ENCODE measurements around the gene ZNF445. TPM values are rescaled to one million over a fixed set of nuclear protein-coding genes. Genes with fewer than 3 reads are reported as not detected.
"Not testable (repeated sequence)": the region's sequence is repeated elsewhere in the genome, so short reads cannot be mapped to it uniquely, and the experiment has no call there.

Gene ZNF445
- 10 to 100 TPM; 19.5 to 33.5 (median 26.5) TPM for polyA plus RNA-seq (ENCODE audit: insufficient read depth in 1 of 5, insufficient read length in 5 of 5, low replicate concordance in 1 of 5)
- long read RNA-seq, donor 1, result 0 reads
- long read RNA-seq, donor 2, full-length matches to known transcripts, result 1 of 1 reads
- long read RNA-seq, donor 2, partial matches to known transcripts, result 0 of 1 reads
- long read RNA-seq, donor 2, other reads (novel, unspliced or antisense), result 0 of 1 reads
- long read RNA-seq, donor 3, full-length matches to known transcripts, result 3 of 3 reads
- long read RNA-seq, donor 3, partial matches to known transcripts, result 0 of 3 reads
- long read RNA-seq, donor 3, other reads (novel, unspliced or antisense), result 0 of 3 reads
- long read RNA-seq, donor 4, full-length matches to known transcripts, result 1 of 1 reads
- long read RNA-seq, donor 4, partial matches to known transcripts, result 0 of 1 reads
- long read RNA-seq, donor 4, other reads (novel, unspliced or antisense), result 0 of 1 reads
- long read RNA-seq, donor 5, full-length matches to known transcripts, result 4 of 4 reads
- long read RNA-seq, donor 5, partial matches to known transcripts, result 0 of 4 reads
- long read RNA-seq, donor 5, other reads (novel, unspliced or antisense), result 0 of 4 reads
- long read RNA-seq, donor 6, full-length matches to known transcripts, result 3 of 15 reads
- long read RNA-seq, donor 6, partial matches to known transcripts, result 12 of 15 reads
- long read RNA-seq, donor 6, other reads (novel, unspliced or antisense), result 0 of 15 reads
- long read RNA-seq, donor 7, full-length matches to known transcripts, result 3 of 3 reads
- long read RNA-seq, donor 7, partial matches to known transcripts, result 0 of 3 reads
- long read RNA-seq, donor 7, other reads (novel, unspliced or antisense), result 0 of 3 reads
- long read RNA-seq, donor 8, full-length matches to known transcripts, result 1 of 1 reads
- long read RNA-seq, donor 8, partial matches to known transcripts, result 0 of 1 reads
- long read RNA-seq, donor 8, other reads (novel, unspliced or antisense), result 0 of 1 reads

DNA sequence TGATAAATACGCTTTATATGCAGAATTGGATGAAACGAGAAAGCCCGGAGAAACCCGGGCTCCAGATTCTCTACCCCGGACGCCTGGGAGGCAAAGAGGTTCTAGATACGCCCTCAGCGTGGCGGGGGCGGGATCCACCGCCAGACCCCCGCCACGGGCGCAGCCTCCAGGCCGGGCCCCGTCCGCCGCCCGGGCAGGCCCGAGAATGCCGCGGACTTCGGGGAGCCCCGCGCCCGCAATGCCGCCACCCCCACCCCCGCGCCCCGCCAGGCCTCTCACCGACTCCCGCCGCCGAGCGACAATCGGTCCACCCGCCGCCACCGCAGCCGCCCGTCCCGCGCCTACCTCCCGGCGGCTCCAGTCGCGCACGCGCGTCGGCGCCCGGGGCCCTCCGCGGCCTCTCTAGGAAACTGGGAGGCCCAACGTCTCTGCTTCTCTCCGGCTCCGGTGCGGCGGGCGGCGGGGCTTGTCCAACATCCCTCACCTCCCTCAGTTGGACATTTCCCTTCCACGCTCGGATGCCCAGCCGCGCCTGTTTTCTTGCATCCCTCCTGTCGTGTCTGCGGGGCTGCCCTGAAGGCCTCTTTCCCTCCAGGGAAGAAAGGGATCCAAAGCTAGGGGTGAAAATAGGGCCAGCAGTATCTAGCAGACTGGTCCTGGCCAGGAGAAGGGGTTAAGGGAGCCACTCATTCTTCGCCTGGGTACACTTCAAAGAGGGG lies at the start of gene ZNF445:
TSS of gene ZNF445 (minus strand) at position 359 of the 719 bp plus-strand sequence. CDS start 22,121 bp downstream, outside the sequence.
- peak; percentile 68 to 72 for DNase-seq

DNA sequence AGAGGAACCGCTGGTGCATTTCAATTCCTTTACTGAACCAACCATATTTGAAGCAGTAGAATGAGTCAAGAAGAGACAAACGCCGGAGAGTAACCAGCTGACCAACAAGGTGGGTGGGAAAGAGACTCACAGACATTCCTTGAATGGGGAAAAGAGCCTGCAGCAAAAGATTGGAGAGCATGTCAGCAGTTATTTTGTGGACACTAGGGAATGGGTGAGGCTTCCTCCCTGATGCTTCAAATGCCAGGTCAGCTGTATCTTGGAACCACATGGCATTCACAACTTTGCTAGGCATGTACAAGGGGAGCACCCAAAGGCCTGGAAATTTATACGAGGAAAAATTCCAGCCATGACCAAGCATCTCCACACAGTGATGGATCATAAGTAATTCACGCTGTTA lies 47.6 kb upstream of the ZNF445 start:
- DNase-seq, result no peak

DNA sequence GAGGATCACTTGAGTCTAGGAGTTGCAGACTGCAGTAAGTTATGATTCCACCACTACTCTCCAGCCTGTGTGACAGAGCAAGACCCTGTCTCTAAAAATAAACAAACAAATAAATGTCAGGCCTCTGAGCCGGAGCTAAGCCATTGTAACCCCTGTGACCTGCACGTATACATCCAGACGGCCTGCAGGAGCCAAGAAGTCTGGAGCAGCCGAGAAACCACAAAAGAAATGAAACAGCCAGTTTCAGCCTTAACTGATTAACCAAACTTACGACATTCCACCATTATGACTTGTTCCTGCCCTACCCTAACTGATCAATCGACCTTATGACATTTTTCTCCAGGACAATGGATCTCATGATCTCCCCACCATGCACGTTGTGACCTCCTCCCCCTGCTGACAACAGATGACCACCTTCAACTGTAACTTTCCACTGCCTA lies 45.0 kb upstream of the ZNF445 start:
- DNase-seq, result no peak

DNA sequence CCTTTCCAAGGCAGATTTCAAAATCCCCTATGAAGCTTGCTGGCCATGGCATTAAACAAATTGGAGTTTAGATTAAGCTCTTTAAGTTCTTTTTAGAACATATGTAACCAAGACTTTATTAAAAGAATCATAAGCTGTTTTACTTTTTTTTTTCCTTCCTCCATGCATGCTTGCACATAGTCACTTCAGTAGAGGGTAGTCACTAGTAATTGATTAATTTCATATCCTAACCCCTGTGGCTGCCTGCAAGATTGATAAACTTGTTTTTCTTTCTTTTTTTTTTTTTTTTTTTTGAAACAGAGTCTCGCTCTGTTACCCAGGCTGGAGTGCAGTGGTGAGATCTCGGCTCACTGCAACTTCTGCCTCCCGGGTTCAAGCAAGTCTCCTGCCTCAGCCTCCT lies 44.3 kb upstream of the ZNF445 start:
- DNase-seq, result no peak

DNA sequence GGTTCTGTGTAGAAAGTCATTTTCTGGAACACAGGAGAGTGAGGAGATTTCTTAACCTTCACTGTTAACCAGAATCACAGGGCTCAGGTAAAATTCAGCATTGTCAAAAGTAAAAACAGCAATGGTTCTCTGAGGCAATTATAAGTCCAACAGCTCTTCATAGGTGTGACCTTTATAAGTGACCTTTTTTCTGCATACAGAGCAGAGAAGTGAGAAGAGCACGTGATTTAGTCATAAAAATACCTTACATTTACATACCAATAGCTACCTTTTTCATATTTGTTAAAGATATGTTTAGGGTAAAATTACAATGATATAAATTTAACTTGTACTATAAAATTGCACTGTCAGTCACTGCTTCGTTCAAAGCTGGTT lies 41.3 kb upstream of the ZNF445 start:
- no peak for DNase-seq

DNA sequence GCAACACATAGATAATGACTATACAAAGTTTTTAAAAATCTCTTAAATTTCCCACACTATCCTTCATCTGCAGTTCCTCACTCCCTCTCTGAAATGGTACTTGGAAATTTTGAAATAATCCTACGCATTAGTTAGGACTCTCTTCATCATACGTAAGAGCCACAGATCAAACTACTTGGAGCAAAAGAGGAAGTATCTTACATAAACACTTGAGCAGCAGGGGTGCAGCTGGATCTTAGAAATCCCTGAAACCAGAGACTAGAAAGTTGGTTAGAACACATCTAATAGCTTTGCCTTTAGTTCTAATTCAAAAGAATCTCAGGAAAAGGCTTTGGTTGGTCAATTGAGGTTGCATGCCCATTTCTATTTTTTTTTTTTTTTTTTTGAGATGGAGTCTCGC lies 38.8 kb upstream of the ZNF445 start:
- no peak for DNase-seq

DNA sequence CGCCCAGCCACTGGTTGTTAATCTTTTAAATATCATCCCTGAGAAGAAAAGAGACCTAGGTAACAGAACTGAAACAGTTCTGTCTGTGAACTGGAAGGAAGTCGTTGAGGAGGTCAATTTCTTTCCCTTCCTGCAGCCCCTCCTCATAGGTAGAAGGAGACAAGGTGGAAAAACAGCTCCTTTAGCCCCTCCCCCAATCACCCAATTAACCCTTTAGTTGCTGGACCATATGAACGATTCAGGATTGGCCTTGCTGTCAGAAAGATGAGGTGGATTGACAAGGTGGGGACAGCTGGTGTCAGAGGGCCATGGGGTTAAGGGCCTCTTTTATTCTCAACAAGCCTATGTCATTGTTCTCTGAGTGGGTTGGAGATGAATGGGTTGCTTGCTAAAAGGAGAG lies 36.0 kb upstream of the ZNF445 start:
- no peak for DNase-seq

DNA sequence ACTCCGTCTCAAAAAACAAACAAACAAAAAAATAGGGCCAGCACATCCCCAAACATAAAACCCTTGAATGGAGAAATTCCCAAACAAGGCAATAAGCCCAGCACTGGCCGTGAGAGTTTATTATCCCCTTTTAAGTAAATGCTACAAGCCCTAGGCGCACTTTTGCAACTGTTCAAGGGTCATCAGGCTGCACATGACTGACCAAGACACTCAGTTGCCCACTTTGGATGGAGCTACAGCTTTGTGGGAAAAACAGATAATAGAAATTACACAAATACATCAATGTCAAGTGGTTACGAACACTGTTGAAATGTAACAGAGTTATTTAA lies 33.7 kb upstream of the ZNF445 start:
- no peak for DNase-seq

DNA sequence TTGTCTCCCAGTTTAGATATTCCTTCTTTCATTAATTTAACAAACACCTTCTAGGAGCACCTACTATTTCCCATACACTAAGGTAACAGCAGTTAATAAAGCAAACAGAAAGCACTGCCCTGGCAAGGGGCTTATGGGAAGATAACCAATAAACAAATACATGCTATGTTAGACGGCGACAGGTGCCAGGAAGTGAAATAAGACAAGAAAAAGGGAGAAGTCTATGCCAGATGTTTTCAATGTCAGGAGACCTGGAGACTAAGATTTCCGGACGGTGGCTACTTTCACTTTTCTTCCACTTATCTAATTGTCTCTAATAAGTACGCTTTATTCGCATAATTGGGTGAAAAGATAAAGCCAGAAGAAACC lies 32.5 kb upstream of the ZNF445 start:
- DNase-seq, result peak in 1 of 2 donors; percentile 9

DNA sequence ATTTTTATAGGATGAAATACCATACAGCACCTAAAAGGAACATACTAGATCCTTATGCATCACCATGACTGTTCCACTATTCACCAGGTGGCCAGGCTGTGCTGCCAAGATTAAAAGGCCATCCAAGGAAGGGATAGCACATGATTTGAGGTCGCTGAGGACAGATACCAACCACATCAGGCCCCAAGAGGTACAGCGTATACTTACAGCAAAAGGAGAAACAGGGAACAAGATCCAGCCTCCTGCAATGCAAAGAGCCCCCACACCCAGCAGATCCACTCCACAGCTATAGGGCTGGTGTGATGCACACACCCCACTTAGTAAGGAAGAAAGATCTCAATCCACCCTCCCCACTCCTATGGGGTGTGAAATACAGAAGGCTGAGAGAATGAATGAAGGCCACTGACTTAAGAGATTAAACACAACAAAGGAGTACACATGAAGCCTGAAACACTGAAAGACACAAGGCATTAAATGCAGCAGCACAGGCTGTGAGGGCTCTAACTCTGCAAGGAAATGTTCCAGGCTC lies 32.0 kb upstream of the ZNF445 start:
- no peak for DNase-seq

DNA sequence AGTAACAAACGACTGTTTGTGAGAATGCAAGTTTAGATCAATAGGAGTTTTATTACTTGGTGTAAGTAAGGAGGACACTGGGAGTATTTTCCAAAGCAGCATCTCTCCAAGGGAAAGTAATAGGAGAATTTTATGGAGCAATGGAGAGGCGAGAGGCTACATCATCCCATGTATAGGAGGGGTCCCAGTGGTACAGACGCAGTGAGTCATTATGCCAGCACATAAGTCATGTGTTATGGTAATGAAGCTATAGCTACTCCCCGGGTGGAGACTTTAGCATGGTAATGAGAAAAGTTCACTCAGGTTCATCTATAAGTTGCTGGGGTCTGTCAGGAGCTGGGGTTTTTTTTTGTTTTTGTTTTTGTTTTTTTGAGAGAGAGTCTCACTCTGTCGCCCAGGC lies 29.5 kb upstream of the ZNF445 start:
- no peak for DNase-seq

DNA sequence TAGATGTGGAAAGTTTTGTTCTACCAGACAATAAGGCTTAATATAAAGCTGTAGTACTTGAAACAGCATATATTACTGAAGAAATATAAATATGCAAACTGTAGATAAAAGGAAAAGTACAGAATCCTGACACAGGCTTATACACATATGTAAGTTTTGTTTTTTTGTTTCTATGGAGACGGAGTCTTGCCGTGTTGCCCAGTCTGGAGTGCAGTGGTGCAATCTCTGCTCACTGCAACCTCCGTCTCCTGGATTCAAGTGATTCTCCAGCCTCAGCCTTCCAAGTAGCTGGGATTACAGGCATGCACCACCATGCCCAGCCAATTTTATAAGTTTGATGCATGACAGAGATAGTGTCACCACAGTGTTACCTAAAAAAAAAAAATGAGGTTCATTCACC lies 29.1 kb upstream of the ZNF445 start:
- DNase-seq, result no peak

DNA sequence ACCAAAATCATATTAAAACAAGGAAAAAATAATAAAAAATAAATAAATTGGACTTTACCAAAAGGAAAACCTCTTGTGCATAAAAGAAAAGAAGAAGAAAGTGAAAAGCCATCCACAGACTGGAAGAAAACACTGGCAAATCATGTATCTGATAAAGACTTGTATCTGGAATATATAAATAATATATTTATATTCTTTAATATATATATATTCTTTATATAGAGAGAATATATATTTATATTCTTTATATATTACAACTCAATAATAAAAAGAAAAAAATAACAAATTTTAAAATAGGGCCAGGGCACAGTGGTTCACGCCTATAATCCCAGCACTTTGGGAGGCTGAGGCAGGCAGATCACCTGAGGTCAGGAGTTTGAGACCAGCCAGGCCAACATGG lies 27.1 kb upstream of the ZNF445 start:
- DNase-seq, result no peak

DNA sequence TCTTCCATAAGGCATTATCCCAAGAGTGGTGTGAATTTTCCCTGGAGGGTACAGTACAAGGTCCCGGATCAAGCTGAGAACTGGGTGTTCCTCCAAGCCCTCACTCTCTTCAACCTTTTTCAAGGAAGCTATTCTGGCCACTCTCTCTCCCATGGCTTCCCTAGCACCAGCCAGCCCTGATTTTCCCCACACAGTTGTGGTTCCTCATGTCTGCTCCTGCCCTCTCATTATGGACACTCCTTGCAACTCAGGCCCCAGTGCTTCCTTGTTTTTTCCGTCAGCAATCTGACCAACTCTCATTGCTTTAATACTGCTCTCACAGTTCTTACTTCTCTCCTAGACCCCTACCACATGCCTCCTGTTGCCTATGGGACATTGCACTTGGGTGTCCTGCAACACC lies 25.7 kb upstream of the ZNF445 start:
- DNase-seq, result not testable (repeated sequence)

DNA sequence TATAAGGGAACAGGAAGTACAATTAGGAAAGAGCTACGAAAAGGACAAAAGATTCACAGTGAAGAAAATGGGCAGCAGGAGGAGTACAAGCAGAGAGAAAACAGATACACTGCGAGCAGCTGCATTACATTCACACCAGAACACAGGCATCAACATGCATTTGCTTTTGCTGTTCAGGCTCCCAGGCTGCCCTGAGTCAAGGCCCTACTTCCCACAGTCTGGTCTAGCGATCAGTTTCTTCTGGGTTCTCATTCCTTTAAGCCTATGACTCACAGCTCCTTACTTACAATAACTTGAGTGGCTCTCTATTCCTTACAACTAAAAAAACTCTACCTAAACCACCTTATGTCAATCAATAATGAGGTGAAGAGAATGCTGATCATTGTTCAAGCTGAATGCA lies 24.5 kb upstream of the ZNF445 start:
- no peak for DNase-seq

DNA sequence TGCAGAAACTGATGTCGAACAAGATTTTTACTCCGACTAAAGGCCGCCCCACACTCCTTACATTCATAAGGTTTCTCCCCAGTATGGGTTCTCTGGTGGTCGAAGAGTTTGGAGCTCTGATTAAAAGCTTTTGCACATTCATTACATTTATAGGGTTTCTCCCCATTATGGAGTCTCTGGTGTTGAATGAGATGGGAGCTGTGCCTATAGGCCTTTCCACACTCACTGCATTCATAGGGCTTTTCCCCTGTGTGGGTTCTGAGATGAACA lies 22.4 kb upstream of the ZNF445 start:
- not testable (repeated sequence) for DNase-seq

DNA sequence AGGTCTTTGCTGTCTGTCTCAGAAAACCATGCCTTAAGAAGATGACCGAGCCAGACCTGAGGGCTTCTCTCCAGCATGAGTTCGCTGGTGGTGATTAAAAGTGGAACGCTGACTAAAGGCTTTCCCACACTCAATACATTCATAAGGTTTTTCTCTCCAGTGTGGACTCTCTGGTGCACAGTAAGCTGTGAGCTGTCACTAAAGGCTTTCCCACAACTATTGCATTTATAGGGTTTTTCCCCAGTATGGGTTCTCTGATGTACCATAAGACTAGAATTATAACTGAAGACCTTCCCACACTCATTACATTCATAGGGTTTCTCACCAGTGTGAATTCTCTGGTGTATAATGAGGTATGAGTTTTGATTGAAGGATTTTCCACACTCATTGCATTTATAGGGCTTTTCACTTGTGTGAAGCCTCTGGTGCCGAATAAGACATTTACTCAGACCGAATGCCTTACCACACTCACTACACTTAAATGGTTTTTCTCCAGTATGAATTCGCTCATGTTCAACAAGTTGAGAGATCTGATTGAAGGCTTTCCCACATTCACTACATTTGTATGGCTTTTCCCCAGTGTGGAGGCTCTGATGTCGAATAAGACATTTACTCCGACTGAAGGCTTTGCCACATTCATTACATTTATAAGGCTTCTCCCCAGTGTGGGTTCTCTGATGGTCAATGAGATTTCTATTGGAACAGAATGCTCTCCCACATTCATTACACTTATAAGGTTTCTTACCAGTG lies 21.9 kb upstream of the ZNF445 start:
- DNase-seq, result no peak

DNA sequence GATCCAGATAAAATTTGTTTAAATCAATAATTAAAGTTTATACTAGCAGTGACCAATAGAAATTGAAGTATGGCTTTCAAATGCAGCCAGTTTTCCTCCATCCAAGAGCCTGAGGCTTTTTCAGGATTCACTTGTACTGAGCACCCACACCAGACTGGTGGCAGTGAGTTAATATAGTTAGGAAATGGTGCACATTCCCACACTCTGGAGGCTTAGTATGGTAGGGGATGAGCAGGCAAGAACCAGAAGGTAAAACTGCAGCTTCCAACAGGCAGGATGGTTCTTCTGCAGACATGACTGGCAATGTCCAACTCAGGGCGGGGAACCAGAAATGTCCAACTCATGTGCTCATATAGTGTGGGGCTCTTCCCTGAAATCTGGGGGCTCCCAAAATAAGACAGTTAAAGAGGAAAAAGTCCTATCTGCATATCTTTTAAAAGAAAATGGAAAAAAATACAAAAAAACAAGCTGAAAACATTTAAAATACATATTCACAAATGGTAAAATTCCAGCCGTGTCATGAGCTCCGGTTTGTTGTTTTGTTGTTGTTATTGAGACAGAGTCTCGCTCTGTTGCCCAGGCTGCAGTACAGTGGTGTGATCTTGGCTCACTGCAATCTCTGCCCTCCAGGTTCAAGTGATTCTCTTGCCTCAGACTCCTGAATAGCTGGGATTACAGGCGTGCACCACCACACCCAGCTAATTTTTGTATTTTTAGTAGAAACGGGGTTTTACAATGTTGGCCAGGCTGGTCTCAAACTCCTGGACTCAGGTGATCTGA lies 18.4 kb upstream of the ZNF445 start:
- DNase-seq, result no peak

DNA sequence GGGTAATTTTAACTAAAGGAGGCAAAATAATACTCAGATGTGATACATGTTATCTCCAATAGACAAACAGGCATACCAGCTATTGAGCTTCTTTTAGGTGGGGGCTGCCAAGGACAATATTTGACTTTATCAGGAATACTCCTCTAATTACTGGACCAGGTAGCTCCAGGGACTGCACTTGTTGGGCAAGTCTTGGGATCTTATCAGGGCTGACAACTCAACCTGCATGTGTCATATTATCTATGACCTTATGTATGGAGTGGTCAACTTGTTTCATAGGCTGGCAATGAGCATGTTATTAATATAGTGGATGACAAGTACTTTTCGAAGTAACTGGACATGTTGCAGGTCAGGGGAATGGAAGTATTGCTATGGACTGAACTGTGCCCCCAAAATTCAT lies 15.0 kb upstream of the ZNF445 start:
- no peak for DNase-seq

DNA sequence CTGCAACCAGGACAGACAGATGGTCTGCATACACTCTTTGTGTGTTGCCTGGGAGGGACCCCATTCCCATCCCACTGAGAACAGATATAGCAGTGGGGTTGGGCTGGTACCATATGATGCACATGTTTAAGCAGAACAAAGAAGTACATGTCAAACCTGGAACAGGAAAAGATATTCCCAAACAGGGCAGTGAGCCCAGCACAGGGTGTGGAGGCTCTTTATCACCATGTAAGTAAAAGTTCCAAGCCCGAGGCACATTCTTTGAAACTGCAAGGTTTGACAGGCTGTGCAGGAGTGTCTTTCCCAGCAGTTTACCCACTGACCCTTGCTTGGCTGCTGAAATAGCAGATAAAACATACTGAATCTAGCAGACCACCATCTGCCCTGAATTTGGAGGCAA lies 5.3 kb upstream of the ZNF445 start:
- DNase-seq, result no peak

DNA sequence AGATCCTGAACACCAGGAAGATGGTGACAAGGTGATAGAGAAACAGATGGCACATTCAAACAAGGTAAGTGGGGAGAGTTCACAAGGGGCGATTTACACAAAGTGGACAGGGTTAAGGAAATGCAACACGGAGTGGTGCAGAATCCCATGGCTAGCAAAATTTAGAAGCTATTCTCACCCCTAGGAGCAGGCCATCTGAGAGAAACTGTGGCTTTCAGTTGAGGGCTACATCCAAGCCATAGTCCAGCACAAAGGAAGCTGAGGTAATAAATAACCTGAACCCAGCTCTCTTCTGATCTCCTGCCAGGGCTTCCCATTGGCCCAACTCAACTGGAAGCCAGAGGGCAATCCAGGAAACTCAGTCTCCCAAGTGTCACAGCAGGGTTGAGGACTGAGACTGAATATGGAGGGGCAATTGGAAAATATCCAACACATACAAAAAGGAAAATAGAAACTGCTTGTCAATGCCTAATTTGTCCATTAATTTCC lies 1.2 kb upstream of the ZNF445 start:
- DNase-seq, result no peak
